Measurements from ENCODE around the gene CTBP2.

CTBP2 gene

DNA sequence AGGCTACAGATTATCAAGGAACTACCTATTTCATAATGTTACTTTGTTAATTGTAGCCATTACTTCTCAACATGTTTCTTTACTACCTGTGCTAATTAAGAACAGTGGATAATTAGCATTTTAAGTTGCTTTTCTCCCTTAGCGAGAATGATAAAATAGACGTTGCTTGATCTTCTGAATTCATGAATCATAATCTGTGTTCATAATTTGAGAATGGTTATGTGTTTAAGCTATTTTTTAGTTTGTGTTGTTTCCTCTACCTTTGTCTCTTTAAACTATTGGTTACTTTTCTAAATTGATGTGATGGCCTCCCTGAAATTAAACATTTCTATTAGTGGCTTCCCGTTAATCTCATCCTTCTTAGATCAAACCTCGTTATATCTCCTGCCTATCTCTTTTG, 218.5 kb downstream of the CTBP2 start, which contains the start of gene ZRANB1:
Gene ZRANB1 (plus strand): TSS at position 301 of the 400 bp plus-strand sequence. CDS start 371 bp downstream, outside the sequence.
- DNase-seq (ENCODE audit: low read depth in 2 of 2), result no peak

DNA sequence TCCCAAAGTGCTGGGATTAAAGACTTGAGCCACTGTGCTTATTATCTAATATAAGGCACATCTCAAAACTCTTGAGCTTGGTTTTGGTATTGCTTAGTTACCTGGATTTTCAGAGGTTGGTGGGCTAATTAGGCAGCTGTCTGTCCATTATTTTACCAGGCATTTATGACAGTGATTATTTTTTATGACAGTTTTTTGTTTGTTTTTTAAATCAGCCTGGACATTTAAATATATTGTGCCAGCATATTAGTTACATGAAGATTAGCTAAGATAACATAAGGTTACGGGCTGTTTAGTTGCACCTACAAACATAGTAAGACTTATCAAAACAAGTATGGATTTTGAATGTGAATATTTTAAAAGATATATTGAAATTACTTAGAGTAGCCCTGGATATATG, 221.1 kb downstream of the CTBP2 start:
- no peak for DNase-seq (ENCODE audit: low read depth in 2 of 2)

DNA sequence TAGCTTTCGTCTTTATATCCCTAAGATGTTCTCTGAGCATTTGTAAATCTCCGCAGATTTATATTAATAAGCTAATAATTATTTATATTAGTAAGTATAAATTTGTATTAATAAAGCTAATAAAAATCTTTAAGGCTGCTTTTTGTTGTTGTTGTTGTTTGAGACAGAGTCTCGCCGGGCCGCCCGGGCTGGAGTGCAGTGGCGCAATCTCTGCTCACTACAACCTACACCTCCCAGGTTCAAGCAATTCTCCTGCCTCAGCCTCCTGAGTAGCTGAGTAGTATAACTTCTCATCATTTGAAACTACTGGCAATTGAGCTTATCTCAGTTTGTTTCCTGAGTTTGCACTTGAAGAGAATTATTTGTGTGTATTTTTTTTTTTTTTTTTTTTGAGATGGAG, 223.6 kb downstream of the CTBP2 start:
- DNase-seq (ENCODE audit: low read depth in 2 of 2), result no peak

DNA sequence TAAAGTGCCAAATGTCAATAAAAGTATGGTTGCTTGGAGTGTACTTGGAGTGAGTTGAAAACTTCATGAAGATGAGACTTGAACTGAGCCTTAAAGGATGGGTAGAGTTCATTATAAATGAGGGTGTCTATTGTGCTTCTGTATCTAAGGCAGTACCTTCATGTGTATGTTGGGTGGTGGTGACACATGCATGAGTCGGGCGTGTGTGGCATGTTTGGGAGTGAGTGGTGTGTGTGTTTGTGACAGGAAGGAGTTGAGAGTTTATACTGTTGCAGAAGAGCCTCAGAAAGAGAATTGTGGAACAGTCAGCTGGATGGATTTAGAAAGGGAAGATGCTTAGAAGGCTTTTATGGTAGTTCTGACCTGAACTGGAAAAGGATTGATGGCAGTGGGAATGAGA, 224.4 kb downstream of the CTBP2 start:
- peak in 1 of 2 donors; percentile 12 for DNase-seq (ENCODE audit: low read depth in 2 of 2)
